ENCODE results near the gene WIPI1. TPM values are rescaled to one million over a fixed set of nuclear protein-coding genes. Genes with fewer than 3 reads are reported as not detected.

WIPI1 gene
- total and polyA plus RNA-seq, 2 of the 13 experiments (the other 11 are each of a cell fraction or from before 2014, with no cell fraction given), result 29.4 to 141 TPM

DNA sequence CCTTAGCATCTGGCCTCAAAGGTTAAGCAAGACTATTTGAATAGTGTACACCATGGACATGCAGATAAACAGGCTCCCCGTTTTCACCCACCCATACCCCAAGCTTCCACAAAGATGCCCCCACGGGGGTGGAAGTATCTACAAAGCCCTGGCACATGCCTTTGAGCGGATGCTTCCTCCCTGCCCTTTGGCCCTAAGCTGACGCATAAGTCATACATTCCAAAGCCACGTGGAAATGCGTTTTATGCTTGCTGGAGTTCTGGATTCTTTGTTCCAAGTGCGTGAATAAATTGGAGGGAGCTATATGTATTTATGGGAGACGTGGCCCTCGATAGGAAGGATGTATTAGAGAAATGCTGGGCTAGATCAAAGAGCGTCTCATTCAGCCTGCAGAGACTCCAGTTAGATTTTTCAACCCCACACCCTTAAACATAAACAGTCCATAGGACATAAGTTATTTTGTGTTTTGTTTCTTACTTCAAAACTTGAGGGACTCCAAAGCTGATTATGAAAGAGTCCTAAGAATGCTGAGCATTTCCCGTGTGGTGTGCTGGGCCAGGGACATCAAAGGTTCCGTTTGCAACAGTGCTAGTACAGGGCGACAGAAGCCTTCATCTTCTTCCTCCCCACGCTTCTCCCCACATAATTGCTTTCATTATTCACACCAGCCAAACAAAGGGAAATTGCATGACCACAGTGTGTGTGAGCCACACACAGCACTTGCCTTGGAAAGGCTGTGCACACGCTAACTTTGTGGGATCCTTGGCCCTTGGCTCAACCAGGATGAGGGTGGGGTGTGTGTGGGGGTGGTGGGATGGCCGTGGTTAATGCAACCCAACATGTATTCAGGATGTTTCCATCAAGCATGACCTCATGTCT lies 73.6 kb downstream of the WIPI1 start (continued):
- TF ChIP-seq HBP1 (CRISPR knock-in tag; IDR thresholded peaks at IDR 0.05; ENCODE audit: low read depth) (peak; percentile 84), ETS1 (CRISPR knock-in tag; IDR thresholded peaks at IDR 0.05) (peak; percentile 55; the same call in 1 of the 2 replicates), TBL1XR1 (IDR thresholded peaks at IDR 0.05; ENCODE audit: borderline replicate concordance, low read length, partially characterized antibody) (peak; percentile 81), ZNF296 (CRISPR knock-in tag; conservative IDR thresholded peaks at IDR 0.05) (no peak; the same call in 1 of the 2 replicates), ZNF747 (CRISPR knock-in tag; IDR thresholded peaks at IDR 0.05; ENCODE audit: borderline replicate concordance) (no peak; the same call in 1 of the 2 replicates), ZFY (CRISPR knock-in tag; IDR thresholded peaks at IDR 0.05) (peak; percentile 20; the same call in 1 of the 2 replicates), ZNF704 (CRISPR knock-in tag; IDR thresholded peaks at IDR 0.05; ENCODE audit: borderline replicate concordance) (0 out of 2 replicates have a peak, but pooled peaks have one; percentile 54), ZNF773 (CRISPR knock-in tag; IDR thresholded peaks at IDR 0.05; ENCODE audit: borderline replicate concordance) (peak; percentile 57; the same call in 1 of the 2 replicates), RXRB (CRISPR knock-in tag; IDR thresholded peaks at IDR 0.05; ENCODE audit: borderline replicate concordance) (peak; percentile 87), HNF4A (CRISPR knock-in tag; IDR thresholded peaks at IDR 0.05) (peak; percentile 85), ZNF350 (CRISPR knock-in tag; IDR thresholded peaks at IDR 0.05; ENCODE audit: borderline replicate concordance, low read depth) (peak; percentile 96), ZNF430 (CRISPR knock-in tag; IDR thresholded peaks at IDR 0.05) (peak; percentile 99), HMGA1 (CRISPR knock-in tag; conservative IDR thresholded peaks at IDR 0.05) (no peak), SKI (IDR thresholded peaks at IDR 0.05; ENCODE audit: partially characterized antibody) (peak; percentile 66), DNMT1 (CRISPR knock-in tag; IDR thresholded peaks at IDR 0.05) (no peak), REPIN1 (CRISPR knock-in tag; IDR thresholded peaks at IDR 0.05; ENCODE audit: borderline replicate concordance, low read depth) (no peak; the same call in 1 of the 2 replicates)
- TF ChIP-seq, protein P1, sequence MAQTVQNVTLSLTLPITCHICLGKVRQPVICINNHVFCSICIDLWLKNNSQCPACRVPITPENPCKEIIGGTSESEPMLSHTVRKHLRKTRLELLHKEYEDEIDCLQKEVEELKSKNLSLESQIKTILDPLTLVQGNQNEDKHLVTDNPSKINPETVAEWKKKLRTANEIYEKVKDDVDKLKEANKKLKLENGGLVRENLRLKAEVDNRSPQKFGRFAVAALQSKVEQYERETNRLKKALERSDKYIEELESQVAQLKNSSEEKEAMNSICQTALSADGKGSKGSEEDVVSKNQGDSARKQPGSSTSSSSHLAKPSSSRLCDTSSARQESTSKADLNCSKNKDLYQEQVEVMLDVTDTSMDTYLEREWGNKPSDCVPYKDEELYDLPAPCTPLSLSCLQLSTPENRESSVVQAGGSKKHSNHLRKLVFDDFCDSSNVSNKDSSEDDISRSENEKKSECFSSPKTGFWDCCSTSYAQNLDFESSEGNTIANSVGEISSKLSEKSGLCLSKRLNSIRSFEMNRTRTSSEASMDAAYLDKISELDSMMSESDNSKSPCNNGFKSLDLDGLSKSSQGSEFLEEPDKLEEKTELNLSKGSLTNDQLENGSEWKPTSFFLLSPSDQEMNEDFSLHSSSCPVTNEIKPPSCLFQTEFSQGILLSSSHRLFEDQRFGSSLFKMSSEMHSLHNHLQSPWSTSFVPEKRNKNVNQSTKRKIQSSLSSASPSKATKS (CRISPR knock-in tag; IDR thresholded peaks at IDR 0.05), result peak; percentile 91
- TF ChIP-seq, protein P2, sequence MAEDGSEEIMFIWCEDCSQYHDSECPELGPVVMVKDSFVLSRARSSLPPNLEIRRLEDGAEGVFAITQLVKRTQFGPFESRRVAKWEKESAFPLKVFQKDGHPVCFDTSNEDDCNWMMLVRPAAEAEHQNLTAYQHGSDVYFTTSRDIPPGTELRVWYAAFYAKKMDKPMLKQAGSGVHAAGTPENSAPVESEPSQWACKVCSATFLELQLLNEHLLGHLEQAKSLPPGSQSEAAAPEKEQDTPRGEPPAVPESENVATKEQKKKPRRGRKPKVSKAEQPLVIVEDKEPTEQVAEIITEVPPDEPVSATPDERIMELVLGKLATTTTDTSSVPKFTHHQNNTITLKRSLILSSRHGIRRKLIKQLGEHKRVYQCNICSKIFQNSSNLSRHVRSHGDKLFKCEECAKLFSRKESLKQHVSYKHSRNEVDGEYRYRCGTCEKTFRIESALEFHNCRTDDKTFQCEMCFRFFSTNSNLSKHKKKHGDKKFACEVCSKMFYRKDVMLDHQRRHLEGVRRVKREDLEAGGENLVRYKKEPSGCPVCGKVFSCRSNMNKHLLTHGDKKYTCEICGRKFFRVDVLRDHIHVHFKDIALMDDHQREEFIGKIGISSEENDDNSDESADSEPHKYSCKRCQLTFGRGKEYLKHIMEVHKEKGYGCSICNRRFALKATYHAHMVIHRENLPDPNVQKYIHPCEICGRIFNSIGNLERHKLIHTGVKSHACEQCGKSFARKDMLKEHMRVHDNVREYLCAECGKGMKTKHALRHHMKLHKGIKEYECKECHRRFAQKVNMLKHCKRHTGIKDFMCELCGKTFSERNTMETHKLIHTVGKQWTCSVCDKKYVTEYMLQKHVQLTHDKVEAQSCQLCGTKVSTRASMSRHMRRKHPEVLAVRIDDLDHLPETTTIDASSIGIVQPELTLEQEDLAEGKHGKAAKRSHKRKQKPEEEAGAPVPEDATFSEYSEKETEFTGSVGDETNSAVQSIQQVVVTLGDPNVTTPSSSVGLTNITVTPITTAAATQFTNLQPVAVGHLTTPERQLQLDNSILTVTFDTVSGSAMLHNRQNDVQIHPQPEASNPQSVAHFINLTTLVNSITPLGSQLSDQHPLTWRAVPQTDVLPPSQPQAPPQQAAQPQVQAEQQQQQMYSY (CRISPR knock-in tag; IDR thresholded peaks at IDR 0.05), result peak; percentile 38; the same call in 1 of the 2 replicates

All from HepG2 (cell line).